ENCODE results near the gene CAPG. TPM values are rescaled to one million over a fixed set of nuclear protein-coding genes. Genes with fewer than 3 reads are reported as not detected.
"Not testable (repeated sequence)": the region's sequence is repeated elsewhere in the genome, so short reads cannot be mapped to it uniquely, and the experiment has no call there.

Gene CAPG
- total RNA-seq, 2 donors from 2014 or later = 47.1 to 56.9 TPM

GRCh38 chr2:85385746-85386145 is 24.4 kb downstream of the CAPG start:
- ATAC-seq (ENCODE audit: insufficient number of reproducible peaks, low FRiP score, low read depth) (no peak), DNase-seq (ENCODE audit: low spot score) (no peak)
- Histone ChIP-seq H3K4me3 (no peak overlapping the region), H3K9me3 (no peaks in the 10 kb centered on the region), H3K4me1 (ENCODE audit: control insufficient read depth in 1 of 2, low read depth in 2 of 2) (no peaks in the 10 kb centered on the region), H3K36me3 (peaks cover 36% of the 10 kb centered on the region), H3K27me3 (replicated peaks; ENCODE audit: insufficient read depth) (no peaks in the 10 kb centered on the region), H3K27ac (no peak overlapping the region)
- no peak for TF ChIP-seq CTCF (IDR thresholded peaks at IDR 0.05)

GRCh38 chr2:85383850-85384249 is 26.3 kb downstream of the CAPG start:
- no peak for DNase-seq (ENCODE audit: low spot score)
- H3K36me3 ChIP-seq = peaks cover 29% of the 10 kb centered on the region
- no peak overlapping the region for H3K27ac ChIP-seq
- no peaks in the 10 kb centered on the region for H3K9me3 ChIP-seq
- H3K27me3 ChIP-seq (replicated peaks; ENCODE audit: insufficient read depth) = no peaks in the 10 kb centered on the region
- H3K4me1 ChIP-seq (ENCODE audit: control insufficient read depth in 1 of 2, low read depth in 2 of 2) = no peaks in the 10 kb centered on the region
- TF ChIP-seq CTCF (IDR thresholded peaks at IDR 0.05) = no peak
- H3K4me3 ChIP-seq = no peak overlapping the region
- ATAC-seq (ENCODE audit: insufficient number of reproducible peaks, low FRiP score, low read depth) = no peak

GRCh38 chr2:85383151-85383550 is 27.0 kb downstream of the CAPG start:
- not testable (repeated sequence) for ATAC-seq (ENCODE audit: insufficient number of reproducible peaks, low FRiP score, low read depth); H3K27me3 ChIP-seq (replicated peaks; ENCODE audit: insufficient read depth); DNase-seq (ENCODE audit: low spot score); H3K9me3 ChIP-seq; H3K27ac ChIP-seq; H3K4me1 ChIP-seq (ENCODE audit: control insufficient read depth in 1 of 2, low read depth in 2 of 2); H3K4me3 ChIP-seq
- H3K36me3 ChIP-seq = peaks cover 30% of the 10 kb centered on the region

GRCh38 chr2:85380048-85380447 is 30.1 kb downstream of the CAPG start:
- H3K4me1 ChIP-seq (ENCODE audit: control insufficient read depth in 1 of 2, low read depth in 2 of 2) = no peaks in the 10 kb centered on the region
- no peak for TF ChIP-seq CTCF (IDR thresholded peaks at IDR 0.05)
- H3K9me3 ChIP-seq = no peaks in the 10 kb centered on the region
- no peak overlapping the region for H3K4me3 ChIP-seq
- H3K36me3 ChIP-seq = peaks cover 13% of the 10 kb centered on the region
- no peaks in the 10 kb centered on the region for H3K27me3 ChIP-seq (replicated peaks; ENCODE audit: insufficient read depth)
- ATAC-seq (ENCODE audit: insufficient number of reproducible peaks, low FRiP score, low read depth) = no peak
- no peak overlapping the region for H3K27ac ChIP-seq
- DNase-seq (ENCODE audit: low spot score) = no peak

GRCh38 chr2:85378257-85378656 is 31.9 kb downstream of the CAPG start:
- no peak for TF ChIP-seq CTCF (IDR thresholded peaks at IDR 0.05)
- ATAC-seq (ENCODE audit: insufficient number of reproducible peaks, low FRiP score, low read depth) (no peak), DNase-seq (ENCODE audit: low spot score) (no peak)
- H3K27ac ChIP-seq = no peak overlapping the region
- H3K9me3 ChIP-seq = no peaks in the 10 kb centered on the region
- H3K36me3 ChIP-seq = peaks cover 13% of the 10 kb centered on the region
- H3K27me3 ChIP-seq (replicated peaks; ENCODE audit: insufficient read depth) = no peaks in the 10 kb centered on the region
- no peak overlapping the region for H3K4me3 ChIP-seq
- no peaks in the 10 kb centered on the region for H3K4me1 ChIP-seq (ENCODE audit: control insufficient read depth in 1 of 2, low read depth in 2 of 2)

- no peaks in the 10 kb centered on the region for H3K27me3 ChIP-seq (replicated peaks; ENCODE audit: insufficient read depth)
- H3K27ac ChIP-seq = no peak overlapping the region
- no peak for TF ChIP-seq CTCF (IDR thresholded peaks at IDR 0.05)
- H3K9me3 ChIP-seq = no peaks in the 10 kb centered on the region
- H3K36me3 ChIP-seq = peaks cover 13% of the 10 kb centered on the region
- ATAC-seq (ENCODE audit: insufficient number of reproducible peaks, low FRiP score, low read depth) (no peak), DNase-seq (ENCODE audit: low spot score) (no peak)
- H3K4me3 ChIP-seq = no peak overlapping the region
- H3K4me1 ChIP-seq (ENCODE audit: control insufficient read depth in 1 of 2, low read depth in 2 of 2) = no peaks in the 10 kb centered on the region
Observed at GRCh38 chr2:85377083-85377482, 33.1 kb downstream of the CAPG start.

All from thoracic aorta (tissue), 2 donors.